Kidney (tissue), 14 donors: ENCODE results near the gene UTS2. TPM values are rescaled to one million over a fixed set of nuclear protein-coding genes. Genes with fewer than 3 reads are reported as not detected.

Source experiments
- DNase-seq, 5 donors: peaks; one replicate each; pipeline ENCODE4 v3.0.0-alpha.2; 2013 to 2020
- FAIRE-seq: peaks from 2 replicates; lab custom pipeline; 2012; peaks lifted over from hg19 to GRCh38; lab: Jason Lieb, UNC
- H3K27ac ChIP-seq, 2 donors: one replicate each; pipeline ENCODE4 v1.7.0; 2013; ENCODE audit warnings: low read depth in 2 of 2, low read length in 2 of 2, inconsistent platforms in 1 of 2
- H3K27me3 ChIP-seq: one replicate; pipeline ENCODE4 v1.7.1; 2013; ENCODE audit warnings: low read length, inconsistent platforms; ENCODE audit not compliant: control insufficient read depth, insufficient read depth
- H3K36me3 ChIP-seq, 3 donors: one replicate each; pipeline versions ENCODE4 v1.7.0 to v1.7.1; 2013; ENCODE audit warnings: low read length in 3 of 3, control low read depth in 1 of 3, inconsistent platforms in 1 of 3; ENCODE audit not compliant: insufficient read depth in 3 of 3, control insufficient read depth in 2 of 3
- H3K4me1 ChIP-seq, 3 donors: one replicate each; pipeline versions ENCODE4 v1.7.0 to v1.7.1; 2013; ENCODE audit warnings: low read length in 3 of 3, inconsistent platforms in 1 of 3, low read depth in 1 of 3; ENCODE audit not compliant: control insufficient read depth in 2 of 3, insufficient read depth in 2 of 3
- H3K4me3 ChIP-seq, 3 donors: one replicate each; pipeline versions ENCODE4 v1.7.0 to v1.8.1; 2013; ENCODE audit warnings: low read length in 3 of 3, control low read depth in 1 of 3, inconsistent platforms in 1 of 3
- H3K9ac ChIP-seq, 3 donors: one replicate each; pipeline versions ENCODE4 v1.7.0 to v1.7.1; 2013; ENCODE audit warnings: low read length in 3 of 3, control low read depth in 1 of 3, inconsistent platforms in 1 of 3
- H3K9me3 ChIP-seq, 3 donors: one replicate each; pipeline versions ENCODE4 v1.7.0 to v1.7.1; 2013; ENCODE audit warnings: low read length in 3 of 3, control low read depth in 1 of 3, inconsistent platforms in 1 of 3; ENCODE audit not compliant: control insufficient read depth in 2 of 3, insufficient read depth in 1 of 3
- intact Hi-C: fragments of 100-400 bp; cut with DNase I; formaldehyde crosslinking; loops from one replicate; pipeline ENCODE4 v1.11.1; 2022
- polyA plus RNA-seq: library from polyadenylated mRNA; stranded (reverse); fragments of 350-450 nt; fragmentation: Illumina TruSeq; extraction: RNeasy Lipid Tissue Mini Kit (QIAGEN cat#74804); gene quantifications from one replicate; pipeline ENCODE4 v1.2.3, GENCODE V29; 2014; ENCODE audit warnings: low read depth, low replicate concordance; ENCODE audit not compliant: insufficient read depth
- total RNA-seq: library from RNA; stranded (reverse); fragmentation: NEBNext Ultra II Directional; extraction: Animal tissue kit (Norgen Biotek cat#: 25700); gene quantifications from one replicate; pipeline ENCODE4 v1.2.1, GENCODE V29; 2021
- TF ChIP-seq, protein P1 (sequence below): IDR thresholded peaks from 3 replicates; pipeline ENCODE4 v1.5.1; 2012; ENCODE audit warnings: mild to moderate bottlenecking, moderate library complexity, borderline replicate concordance; ENCODE audit not compliant: insufficient read depth; ENCODE audit errors: extremely low read depth
- donor health status: control.
- donor health status: control.
- donor health status: control.
- donor health status: control.
- donor health status: control.
- donor health status: DM: yes; HTN: yes; CAD: no.
- donor health status: Normal renal cell carcinoma (clear cell type).

UTS2 gene
- total and polyA plus RNA-seq, 2 donors from 2014 or later = 0.72 TPM; not detected in 1

DNA sequence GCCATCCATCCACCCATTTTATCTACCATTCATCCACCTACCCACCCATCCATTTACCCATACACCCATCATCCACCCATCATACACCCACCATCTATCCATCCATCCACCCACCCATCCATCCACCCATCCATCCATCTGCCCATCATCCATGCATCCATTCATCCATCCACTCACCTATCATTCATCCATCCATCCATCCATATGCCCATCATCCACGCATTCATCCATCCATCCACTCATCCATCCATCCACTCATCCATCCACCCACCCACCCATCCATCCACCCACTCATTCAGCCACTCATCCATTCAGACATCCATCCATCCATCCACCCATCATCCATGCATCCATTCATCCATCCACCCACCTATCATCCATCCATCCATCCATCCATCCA lies 31.9 kb upstream of the UTS2 start:
- H3K4me1 ChIP-seq = no peaks in the 10 kb centered on the region
- no peaks in the 10 kb centered on the region for H3K9me3 ChIP-seq
- DNase-seq (no peak), FAIRE-seq (no peak)
- H3K4me3 ChIP-seq = no peak overlapping the region
- H3K27ac ChIP-seq = no peak overlapping the region
- TF ChIP-seq, protein P1, sequence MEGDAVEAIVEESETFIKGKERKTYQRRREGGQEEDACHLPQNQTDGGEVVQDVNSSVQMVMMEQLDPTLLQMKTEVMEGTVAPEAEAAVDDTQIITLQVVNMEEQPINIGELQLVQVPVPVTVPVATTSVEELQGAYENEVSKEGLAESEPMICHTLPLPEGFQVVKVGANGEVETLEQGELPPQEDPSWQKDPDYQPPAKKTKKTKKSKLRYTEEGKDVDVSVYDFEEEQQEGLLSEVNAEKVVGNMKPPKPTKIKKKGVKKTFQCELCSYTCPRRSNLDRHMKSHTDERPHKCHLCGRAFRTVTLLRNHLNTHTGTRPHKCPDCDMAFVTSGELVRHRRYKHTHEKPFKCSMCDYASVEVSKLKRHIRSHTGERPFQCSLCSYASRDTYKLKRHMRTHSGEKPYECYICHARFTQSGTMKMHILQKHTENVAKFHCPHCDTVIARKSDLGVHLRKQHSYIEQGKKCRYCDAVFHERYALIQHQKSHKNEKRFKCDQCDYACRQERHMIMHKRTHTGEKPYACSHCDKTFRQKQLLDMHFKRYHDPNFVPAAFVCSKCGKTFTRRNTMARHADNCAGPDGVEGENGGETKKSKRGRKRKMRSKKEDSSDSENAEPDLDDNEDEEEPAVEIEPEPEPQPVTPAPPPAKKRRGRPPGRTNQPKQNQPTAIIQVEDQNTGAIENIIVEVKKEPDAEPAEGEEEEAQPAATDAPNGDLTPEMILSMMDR = no peak
- H3K36me3 ChIP-seq = no peaks in the 10 kb centered on the region
- H3K9ac ChIP-seq = no peak overlapping the region
- intact Hi-C loops = no loop called here
- H3K27me3 ChIP-seq = no peaks in the 10 kb centered on the region

DNA sequence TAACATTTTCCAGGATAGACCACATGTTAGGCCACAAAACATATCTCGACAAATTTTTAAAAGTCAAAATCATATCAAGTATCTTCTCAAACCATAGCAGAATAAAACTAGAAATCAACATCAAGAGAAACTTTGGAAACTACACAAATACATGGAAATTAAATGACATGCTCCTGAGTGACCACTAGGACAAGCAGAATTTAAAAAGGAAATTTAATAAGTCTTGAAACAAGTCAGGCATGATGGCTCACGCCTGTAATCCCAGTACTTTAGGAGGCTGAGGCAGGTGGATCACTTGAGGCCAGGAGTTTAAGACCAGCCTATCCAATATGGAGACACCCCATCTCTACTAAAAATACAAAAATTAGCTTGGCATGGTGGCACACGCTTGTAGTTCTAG lies 26.4 kb upstream of the UTS2 start:
- FAIRE-seq (no peak), DNase-seq (no peak)
- Histone ChIP-seq H3K27me3 (no peaks in the 10 kb centered on the region), H3K9ac (no peak overlapping the region), H3K36me3 (no peaks in the 10 kb centered on the region), H3K4me1 (no peaks in the 10 kb centered on the region), H3K9me3 (peaks cover 0 to 4% (median 0%) of the 10 kb centered on the region in 3 donors), H3K4me3 (no peak overlapping the region), H3K27ac (no peak overlapping the region)
- TF ChIP-seq, protein P1 = no peak
- intact Hi-C loops = no loop called here

- no peak for FAIRE-seq
- no peak for DNase-seq
- intact Hi-C loops = no loop called here
These were observed 25.2 kb upstream of the UTS2 start for GRCh38 chr1:7878027-7878426.

More at GRCh38 chr1:7878027-7878426, 25.2 kb upstream of the UTS2 start:
- H3K9me3 ChIP-seq = peaks cover 0 to 4% (median 0%) of the 10 kb centered on the region in 3 donors
- TF ChIP-seq, protein P1 = no peak
- H3K27ac ChIP-seq = no peak overlapping the region
- no peaks in the 10 kb centered on the region for H3K27me3 ChIP-seq
- H3K4me1 ChIP-seq = no peaks in the 10 kb centered on the region
- no peaks in the 10 kb centered on the region for H3K36me3 ChIP-seq
- H3K9ac ChIP-seq = no peak overlapping the region
- no peak overlapping the region for H3K4me3 ChIP-seq
